ENCODE data around the gene RYR2.

Gene RYR2

GRCh38 chr1:237206065-237206414 is 164.1 kb downstream of the RYR2 start:
- no peak for DNase-seq

GRCh38 chr1:237211031-237211430 is 169.0 kb downstream of the RYR2 start:
- no peak for DNase-seq

GRCh38 chr1:237211540-237211939 is 169.6 kb downstream of the RYR2 start:
- no peak for DNase-seq

- DNase-seq = no peak
Observed at GRCh38 chr1:237219751-237220642, 178.0 kb downstream of the RYR2 start.

- DNase-seq = no peak
Observed at GRCh38 chr1:237223419-237223818, 181.4 kb downstream of the RYR2 start.

- no peak for DNase-seq
Observed at GRCh38 chr1:237226177-237226944, 184.4 kb downstream of the RYR2 start.

GRCh38 chr1:237227476-237227875 is 185.5 kb downstream of the RYR2 start:
- no peak for DNase-seq

GRCh38 chr1:237228421-237228820 is 186.4 kb downstream of the RYR2 start:
- DNase-seq = no peak

GRCh38 chr1:237229333-237229732 is 187.3 kb downstream of the RYR2 start:
- no peak for DNase-seq

- DNase-seq = no peak
Observed at GRCh38 chr1:237232501-237232900, 190.5 kb downstream of the RYR2 start.

GRCh38 chr1:237235091-237235490 is 193.1 kb downstream of the RYR2 start:
- no peak for DNase-seq

GRCh38 chr1:237237721-237238120 is 195.7 kb downstream of the RYR2 start:
- no peak for DNase-seq

GRCh38 chr1:237239248-237239647 is 197.3 kb downstream of the RYR2 start:
- no peak for DNase-seq

- DNase-seq = no peak
Observed at GRCh38 chr1:237241038-237241437, 199.1 kb downstream of the RYR2 start.

- DNase-seq = no peak
Observed at GRCh38 chr1:237244778-237245177, 202.8 kb downstream of the RYR2 start.

- no peak for DNase-seq
Observed at GRCh38 chr1:237247442-237247841, 205.5 kb downstream of the RYR2 start.

GRCh38 chr1:237249120-237249519 is 207.1 kb downstream of the RYR2 start:
- no peak for DNase-seq

GRCh38 chr1:237250055-237250454 is 208.1 kb downstream of the RYR2 start:
- DNase-seq = no peak

GRCh38 chr1:237255071-237255470 is 213.1 kb downstream of the RYR2 start:
- DNase-seq = no peak

GRCh38 chr1:237258871-237259270 is 216.9 kb downstream of the RYR2 start:
- DNase-seq = no peak

- no peak for DNase-seq
Observed at GRCh38 chr1:237261198-237261597, 219.2 kb downstream of the RYR2 start.

- DNase-seq = no peak
Observed at GRCh38 chr1:237267743-237268142, 225.8 kb downstream of the RYR2 start.

- DNase-seq = no peak
Observed at GRCh38 chr1:237269938-237270337, 228.0 kb downstream of the RYR2 start.

GRCh38 chr1:237270353-237270752 is 228.4 kb downstream of the RYR2 start:
- no peak for DNase-seq
